Liver (tissue), 9 donors: ENCODE measurements around the gene EIF2A. TPM values are rescaled to one million over a fixed set of nuclear protein-coding genes. Genes with fewer than 3 reads are reported as not detected.
A peak's percentile ranks its signal among the peaks of the same experiment; 100 is the strongest.

ENCODE experiments used
- DNase-seq: peaks from one replicate; pipeline ENCODE4 v3.0.0-alpha.2; 2017; ENCODE audit warnings: low spot score
- H3K27ac ChIP-seq, 2 donors: one replicate each; pipeline ENCODE4 v1.7.0; 2013; ENCODE audit warnings: inconsistent platforms in 2 of 2, low read length in 2 of 2, control low read depth in 1 of 2, low read depth in 1 of 2, mild to moderate bottlenecking in 1 of 2
- H3K27me3 ChIP-seq, 4 donors: one replicate each; pipeline versions ENCODE4 v1.6.1 to v1.7.0; 2013; ENCODE audit warnings: low read length in 3 of 4, inconsistent platforms in 1 of 4, mild to moderate bottlenecking in 1 of 4, moderate library complexity in 1 of 4; ENCODE audit not compliant: control insufficient read depth in 4 of 4, insufficient read depth in 4 of 4
- H3K36me3 ChIP-seq, 4 donors: one replicate each; pipeline versions ENCODE4 v1.6.1 to v1.7.0; 2013; ENCODE audit warnings: low read length in 3 of 4, mild to moderate bottlenecking in 3 of 4, low read depth in 1 of 4, moderate library complexity in 1 of 4; ENCODE audit not compliant: control insufficient read depth in 4 of 4, insufficient read depth in 3 of 4
- H3K4me1 ChIP-seq, 4 donors: one replicate each; pipeline versions ENCODE4 v1.6.1 to v1.7.0; 2013; ENCODE audit warnings: low read length in 3 of 4, mild to moderate bottlenecking in 3 of 4, moderate library complexity in 1 of 4; ENCODE audit not compliant: control insufficient read depth in 4 of 4, insufficient read depth in 4 of 4
- H3K4me3 ChIP-seq, 3 donors: one replicate each; pipeline versions ENCODE4 v1.6.1 to v1.7.0; 2013; ENCODE audit warnings: low read length in 3 of 3, control low read depth in 1 of 3, low read depth in 1 of 3, mild to moderate bottlenecking in 1 of 3
- H3K9ac ChIP-seq, 2 donors: one replicate each; pipeline ENCODE4 v1.7.0; 2013; ENCODE audit warnings: low read length in 2 of 2, mild to moderate bottlenecking in 2 of 2, moderate library complexity in 2 of 2, control low read depth in 1 of 2, low read depth in 1 of 2
- H3K9me3 ChIP-seq, 4 donors: one replicate each; pipeline versions ENCODE4 v1.6.1 to v1.7.0; 2013; ENCODE audit warnings: low read length in 3 of 4; ENCODE audit not compliant: control insufficient read depth in 4 of 4
- ATF3 ChIP-seq: IDR thresholded peaks from 2 replicates; pipeline ENCODE4 v1.6.1; 2016; ENCODE audit warnings: antibody characterized with exemption
- CTCF ChIP-seq: fragments of 150-350 bp; IDR thresholded peaks from 2 replicates; pipeline ENCODE4 v1.5.1; 2017; ENCODE audit warnings: improper control_type of control experiment, low read depth, low read length; ENCODE audit not compliant: missing input control
- EGR1 ChIP-seq, 2 donors: IDR thresholded peaks; 2 replicates each; pipeline ENCODE4 v1.6.1; 2016 to 2018; ENCODE audit warnings: antibody characterized with exemption in 2 of 2, low read depth in 2 of 2
- FOXA1 ChIP-seq: IDR thresholded peaks from 2 replicates; pipeline ENCODE4 v1.6.1; 2016; ENCODE audit warnings: antibody characterized with exemption
- FOXA2 ChIP-seq: IDR thresholded peaks from 2 replicates; pipeline ENCODE4 v1.6.1; 2016; ENCODE audit warnings: antibody characterized with exemption
- GABPA ChIP-seq, 2 donors: IDR thresholded peaks in 1 of 2; conservative IDR thresholded peaks in 1 of 2; 2 replicates each; pipeline ENCODE4 v1.6.1; 2016; ENCODE audit warnings: antibody characterized with exemption in 2 of 2, mild to moderate bottlenecking in 1 of 2, moderate library complexity in 1 of 2
- HNF4A ChIP-seq, 2 donors: conservative IDR thresholded peaks; 2 replicates each; pipeline ENCODE4 v1.6.1; 2016; ENCODE audit warnings: antibody characterized with exemption in 2 of 2, mild to moderate bottlenecking in 2 of 2
- HNF4G ChIP-seq: IDR thresholded peaks from 2 replicates; pipeline ENCODE4 v1.6.1; 2016; ENCODE audit warnings: antibody characterized with exemption
- JUND ChIP-seq, 2 donors: IDR thresholded peaks; 2 replicates each; pipeline ENCODE4 v1.6.1; 2016; ENCODE audit warnings: antibody characterized with exemption in 2 of 2
- MAX ChIP-seq: IDR thresholded peaks from 2 replicates; pipeline ENCODE4 v1.6.1; 2016; ENCODE audit warnings: antibody characterized with exemption
- NR2F2 ChIP-seq: IDR thresholded peaks from 2 replicates; pipeline ENCODE4 v1.6.1; 2016; ENCODE audit warnings: antibody characterized with exemption
- RAD21 ChIP-seq, 2 donors: IDR thresholded peaks; 2 replicates each; pipeline ENCODE4 v1.6.1; 2016; ENCODE audit warnings: antibody characterized with exemption in 2 of 2, mild to moderate bottlenecking in 2 of 2
- REST ChIP-seq: IDR thresholded peaks from 2 replicates; pipeline ENCODE4 v1.6.1; 2016; ENCODE audit warnings: antibody characterized with exemption, mild to moderate bottlenecking
- RXRA ChIP-seq, 2 donors: IDR thresholded peaks; 2 replicates each; pipeline ENCODE4 v1.6.1; 2017 to 2018; ENCODE audit warnings: antibody characterized with exemption in 2 of 2, mild to moderate bottlenecking in 1 of 2
- SP1 ChIP-seq: IDR thresholded peaks from 2 replicates; pipeline ENCODE4 v1.6.1; 2018; ENCODE audit warnings: antibody characterized with exemption, mild to moderate bottlenecking
- TAF1 ChIP-seq: conservative IDR thresholded peaks from 2 replicates; pipeline ENCODE4 v1.6.1; 2016; ENCODE audit warnings: antibody characterized with exemption, mild to moderate bottlenecking
- YY1 ChIP-seq: IDR thresholded peaks from 2 replicates; pipeline ENCODE4 v1.6.1; 2016; ENCODE audit warnings: antibody characterized with exemption, mild to moderate bottlenecking
- ZBTB33 ChIP-seq: IDR thresholded peaks from 2 replicates; pipeline ENCODE4 v1.6.1; 2016; ENCODE audit warnings: antibody characterized with exemption
- WGBS: extraction: QIAGEN DNeasy Blood & Tissue Kit; methylation state at CpG from one replicate; pipeline ENCODE4 v1.1.7; 2013; 5-methylcytosine and 5-hydroxymethylcytosine counted together
- polyA plus RNA-seq, 2 donors: library from polyadenylated mRNA; stranded (reverse) in 1 of 2; unstranded in 1 of 2; fragments of 200-250 nt in 1 of 2; fragments of >200 nt in 1 of 2; fragmentation: Nextera tagmentation in 1 of 2; extraction: Ambion mirVana in 1 of 2; gene quantifications; one replicate each; pipeline versions ENCODE4 v1.2.1 to v1.2.3, GENCODE V29; 2013 to 2015
- total RNA-seq, 2 donors: library from RNA; depleted of rRNA; stranded (reverse); fragments of >200 nt; gene quantifications; one replicate each; pipeline ENCODE4 v1.2.3, GENCODE V29; 2014
- donor health status: healthy.
- donor health status: healthy.
- donor health status: healthy.
- donor health status: healthy.
- donor health status: healthy.

EIF2A gene
- total RNA-seq, result 100 to 1,000 TPM in 1 of 2 donors, 10 to 100 TPM in 1; 65.9 to 104 TPM
- polyA plus RNA-seq, result 10 to 100 TPM; 23.6 to 28.5 TPM

- Histone ChIP-seq H3K27me3 (no peaks in the 10 kb centered on the region), H3K4me1 (peaks cover 4 to 23% (median 17%) of the 10 kb centered on the region in 4 donors), H3K9me3 (no peaks in the 10 kb centered on the region), H3K9ac (peak within 1 kb of the TSS; percentile 87 to 96), H3K27ac (peak within 1 kb of the TSS; percentile 99), H3K36me3 (peaks cover 4 to 23% (median 17%) of the 10 kb centered on the region in 4 donors), H3K4me3 (peak within 1 kb of the TSS; percentile 89 to 98 (median 91))
- WGBS, result under 1% methylated on average over 86 of the region's 86 CpGs
- TF ChIP-seq RXRA (IDR thresholded peaks at IDR 0.05), result peak; percentile 94 to 95
- TF ChIP-seq JUND (IDR thresholded peaks at IDR 0.05), result peak in 1 of 2 donors; percentile 26
- peak; percentile 91 for TF ChIP-seq ZBTB33
- TF ChIP-seq RAD21 (IDR thresholded peaks at IDR 0.05), result peak in 1 of 2 donors; percentile 12
- TF ChIP-seq HNF4A (conservative IDR thresholded peaks at IDR 0.05), result peak; percentile 61 to 63
- TF ChIP-seq ATF3, result peak; percentile 43
- TF ChIP-seq EGR1 (IDR thresholded peaks at IDR 0.05; ENCODE audit: low read depth in 2 of 2), result peak; percentile 33 to 62
- TF ChIP-seq HNF4G, result no peak
- TF ChIP-seq YY1, result peak; percentile 99
- TF ChIP-seq SP1, result peak; percentile 91
- peak; percentile 97 to 99 for TF ChIP-seq GABPA (IDR thresholded peaks at IDR 0.05 in 1 of 2, conservative IDR thresholded peaks at IDR 0.05 in 1 of 2)
- TF ChIP-seq TAF1, result peak; percentile 91
- no peak for TF ChIP-seq CTCF
- peak; percentile 27 for TF ChIP-seq FOXA1
- peak; percentile 94 for TF ChIP-seq MAX
- peak; percentile 94 for TF ChIP-seq NR2F2
- peak; percentile 23 for TF ChIP-seq FOXA2
- TF ChIP-seq REST, result peak; percentile 65
- peak; percentile 98 for DNase-seq
These were observed at the start of gene EIF2A, which contains the start of gene SERP1 for GRCh38 chr3:150546226-150547044. Gene EIF2A, plus strand, starts transcription at chr3:150546787. Its CDS starts 16 bp downstream, at chr3:150546803. Gene SERP1, minus strand, starts transcription at chr3:150546496. Its CDS starts 361 bp downstream, at chr3:150546135.
